ENCODE measurements around the gene LDLRAP1.
"Not testable (repeated sequence)": the region's sequence is repeated elsewhere in the genome, so short reads cannot be mapped to it uniquely, and the experiment has no call there.

LDLRAP1 gene

DNA sequence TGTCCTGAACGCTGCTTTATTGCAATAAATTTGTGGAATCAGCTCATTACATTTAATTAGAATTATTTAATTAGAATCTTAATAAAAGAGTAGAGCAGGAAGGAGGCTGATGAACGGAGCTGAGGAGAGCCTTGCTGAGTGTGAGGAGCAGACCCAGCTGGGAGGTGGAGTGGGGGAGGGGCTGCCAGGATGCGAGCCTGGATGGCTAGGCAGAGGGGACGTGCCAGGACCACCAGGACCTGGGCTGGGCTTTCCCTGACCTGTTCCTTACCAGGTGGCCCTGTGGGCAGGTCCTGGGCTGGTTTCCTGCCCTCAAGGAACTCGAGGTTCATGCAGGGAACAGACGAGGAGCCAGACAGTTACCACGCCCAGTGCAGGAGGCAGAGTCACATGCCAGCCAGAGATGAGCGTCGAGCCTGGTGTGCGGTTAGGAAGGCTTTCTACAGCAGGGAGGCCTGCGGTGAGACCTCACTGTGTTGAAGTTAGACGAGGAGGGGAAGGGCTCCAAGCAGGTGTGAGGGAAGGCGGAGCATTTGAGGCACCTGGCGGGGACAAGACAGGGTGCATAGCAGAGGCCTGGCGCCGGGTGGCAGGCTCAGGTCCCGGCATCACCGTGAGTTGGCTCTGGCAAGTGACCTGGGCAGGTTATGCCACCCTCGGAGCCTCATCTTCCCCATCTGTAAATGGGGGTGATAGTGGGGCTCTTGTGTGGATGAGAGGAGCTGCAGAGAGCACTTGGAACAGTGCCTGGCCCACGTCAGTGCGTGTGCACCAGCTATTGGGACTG is 33.9 kb downstream of the LDLRAP1 start:
- DNase-seq (ENCODE audit: low spot score), result no peak

DNA sequence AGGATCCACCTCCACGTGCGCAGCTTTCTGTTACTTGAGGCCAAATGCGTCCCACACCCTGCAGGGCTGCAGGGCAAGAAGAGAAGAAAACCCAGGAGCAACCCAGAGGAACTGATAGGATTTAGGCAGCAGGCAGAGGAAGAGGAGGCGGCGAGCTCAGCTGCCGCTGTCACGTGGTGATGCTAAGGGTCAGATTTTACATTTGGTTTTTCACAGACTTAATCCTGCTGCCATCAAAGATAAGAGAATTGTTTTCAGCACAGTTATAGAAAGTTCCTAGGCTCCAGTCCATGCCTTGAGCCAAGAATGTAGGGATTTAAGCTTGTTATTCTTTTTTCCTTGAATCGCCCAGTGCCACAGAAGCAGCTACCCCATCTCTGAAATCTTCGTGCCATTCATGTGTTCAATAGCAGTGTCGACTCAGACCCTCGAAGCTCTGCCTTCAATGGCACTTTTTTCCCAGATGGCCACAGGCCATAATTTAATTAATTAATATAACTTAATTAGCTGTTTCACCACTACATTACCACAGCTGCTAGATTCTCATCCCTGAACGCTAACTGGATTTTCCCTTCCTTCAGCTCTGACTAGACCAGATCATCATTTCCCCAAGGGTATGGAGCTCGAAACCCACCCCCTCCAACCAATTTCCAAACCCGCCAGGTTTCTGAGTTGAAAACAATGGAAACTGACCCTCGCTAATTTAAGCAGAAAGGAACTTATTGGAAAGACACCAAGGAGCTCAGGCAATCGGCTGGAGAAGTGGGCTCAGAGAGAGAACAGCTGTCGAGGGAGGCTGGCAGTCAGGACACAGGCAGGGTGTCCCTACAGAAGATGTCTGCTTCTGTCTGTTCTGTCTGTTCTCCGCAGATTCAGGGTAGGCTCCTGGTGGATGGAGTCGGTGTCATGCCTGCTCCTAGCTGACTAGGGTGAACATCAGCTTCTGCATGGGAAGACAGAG is 36.2 kb downstream of the LDLRAP1 start:
- no peak for DNase-seq (ENCODE audit: low spot score)

DNA sequence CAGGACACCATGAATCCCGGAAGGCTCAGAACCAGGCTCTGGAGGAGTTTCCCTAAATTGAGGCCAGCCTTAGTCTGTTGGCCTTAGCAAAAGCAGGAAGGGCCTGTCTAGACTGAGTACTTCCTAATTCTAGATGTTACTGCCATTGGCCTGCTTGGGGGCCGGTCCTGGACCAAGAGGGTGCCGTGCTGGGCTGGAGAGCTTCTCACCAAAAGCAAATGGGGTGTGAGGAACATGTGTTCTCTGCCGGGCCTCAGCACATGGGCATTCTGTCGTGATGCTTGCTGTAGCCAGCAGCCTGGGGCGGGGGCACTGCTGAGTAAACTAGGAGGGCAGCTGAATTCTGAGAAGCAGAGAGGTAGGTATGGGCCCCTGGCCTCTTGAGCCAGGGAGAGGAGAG is 37.5 kb downstream of the LDLRAP1 start:
- peak; percentile 58 for DNase-seq (ENCODE audit: low spot score)

GRCh38 chr1:25581764-25582163 is 38.4 kb downstream of the LDLRAP1 start:
- no peak for DNase-seq (ENCODE audit: low spot score)

- no peak for DNase-seq (ENCODE audit: low spot score)
Measured at GRCh38 chr1:25583519-25584370, 40.3 kb downstream of the LDLRAP1 start.

- peak; percentile 85 for DNase-seq (ENCODE audit: low spot score)
Measured at GRCh38 chr1:25586181-25586588, 42.8 kb downstream of the LDLRAP1 start.

- DNase-seq (ENCODE audit: low spot score), result no peak
Measured at GRCh38 chr1:25587290-25587689, 43.9 kb downstream of the LDLRAP1 start.

DNA sequence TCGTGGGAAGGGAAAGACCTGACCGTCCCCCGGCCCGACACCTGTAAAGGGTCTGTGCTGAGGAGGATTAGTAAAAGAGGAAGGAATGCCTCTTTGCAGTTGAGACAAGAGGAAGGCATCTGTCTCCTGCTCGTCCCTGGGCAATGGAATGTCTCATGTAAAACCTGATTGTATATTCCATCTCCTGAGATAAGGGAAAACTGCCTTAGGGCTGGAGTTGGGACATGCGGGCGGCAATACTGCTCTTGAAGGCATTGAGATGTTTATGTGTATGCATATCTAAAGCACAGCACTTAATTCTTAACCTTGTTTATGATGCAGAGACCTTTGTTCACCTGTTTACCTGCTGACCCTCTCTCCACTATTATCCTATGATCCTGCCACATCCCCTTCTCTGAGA is 44.8 kb downstream of the LDLRAP1 start:
- not testable (repeated sequence) for DNase-seq (ENCODE audit: low spot score)

GRCh38 chr1:25588786-25589185 is 45.4 kb downstream of the LDLRAP1 start:
- DNase-seq (ENCODE audit: low spot score), result not testable (repeated sequence)

DNA sequence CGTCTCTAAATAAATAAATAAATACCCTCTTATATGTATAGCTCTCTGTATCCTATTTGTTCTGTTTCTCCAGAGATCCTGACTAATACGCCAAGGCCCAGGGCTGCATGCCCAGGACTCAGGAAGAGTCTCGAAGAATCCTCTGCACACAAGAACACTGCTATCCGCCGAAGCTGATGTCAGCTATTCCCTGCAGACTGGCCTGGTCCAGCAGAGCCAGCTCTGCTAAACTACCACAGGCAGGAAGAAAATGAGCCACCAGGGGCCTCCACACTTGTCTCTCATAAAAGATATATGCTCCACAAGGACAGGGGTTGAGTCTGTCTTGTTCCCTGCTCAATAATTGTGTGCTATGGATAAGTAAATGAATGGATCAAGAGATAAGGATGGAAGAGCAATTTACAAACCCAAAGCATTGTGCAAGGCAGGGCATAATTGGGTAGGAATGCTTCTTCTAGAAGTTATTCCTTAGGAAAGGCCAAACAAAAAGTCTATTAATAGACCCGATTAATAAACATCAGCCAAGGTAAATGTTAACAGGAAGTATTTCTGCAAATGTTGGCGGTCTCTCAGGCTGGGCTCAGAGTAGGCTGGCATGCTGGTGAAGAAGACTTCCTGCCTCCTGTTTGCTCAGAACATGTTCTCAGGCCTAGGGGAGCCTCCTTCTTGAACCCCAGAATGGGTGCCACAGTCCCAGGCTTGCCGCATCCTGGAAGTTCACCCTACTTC is 46.9 kb downstream of the LDLRAP1 start:
- no peak for DNase-seq (ENCODE audit: low spot score)

GRCh38 chr1:25593861-25594260 is 50.5 kb downstream of the LDLRAP1 start:
- DNase-seq (ENCODE audit: low spot score), result no peak

DNA sequence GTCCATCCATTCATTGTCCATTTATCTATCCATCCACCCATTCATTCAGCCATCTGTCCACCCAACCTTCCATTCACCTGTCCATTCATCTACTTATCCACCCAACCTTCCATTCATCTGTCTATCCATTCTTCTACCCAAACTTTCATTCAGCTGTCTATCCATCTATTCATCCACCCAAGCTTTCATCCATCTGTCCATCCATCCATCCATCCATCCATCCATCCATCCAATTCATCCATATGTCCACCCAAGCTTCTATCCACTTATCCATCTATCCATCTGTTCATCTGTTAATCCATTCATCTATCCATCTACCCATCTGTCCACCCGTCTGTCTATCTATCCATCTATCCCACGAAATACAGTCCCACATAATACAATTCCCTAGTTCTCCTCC is 51.6 kb downstream of the LDLRAP1 start:
- DNase-seq (ENCODE audit: low spot score), result no peak

GRCh38 chr1:25596641-25597040 is 53.2 kb downstream of the LDLRAP1 start:
- DNase-seq (ENCODE audit: low spot score), result not testable (repeated sequence)

DNA sequence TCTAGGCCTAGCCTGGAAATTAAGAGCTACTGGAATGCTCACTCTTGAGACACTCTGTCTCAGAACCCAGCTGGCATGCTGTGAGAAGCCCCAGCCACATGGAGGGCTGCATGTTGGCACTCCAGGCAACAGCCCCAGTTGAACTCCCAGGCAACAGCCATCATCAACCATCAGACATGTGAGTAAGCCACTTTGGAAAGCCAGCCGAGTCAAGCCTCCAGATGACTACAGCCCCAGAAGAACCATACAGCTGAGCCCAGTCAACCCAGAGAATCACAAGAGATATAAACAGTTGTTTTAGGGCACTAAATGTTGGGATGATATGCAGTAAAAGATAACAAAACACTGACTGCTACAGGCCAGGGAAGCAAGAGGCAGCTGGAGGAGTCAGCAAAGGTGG is 55.5 kb downstream of the LDLRAP1 start:
- DNase-seq (ENCODE audit: low spot score), result no peak

GRCh38 chr1:25599969-25600610 is 56.7 kb downstream of the LDLRAP1 start:
- DNase-seq (ENCODE audit: low spot score), result no peak

- not testable (repeated sequence) for DNase-seq (ENCODE audit: low spot score)
Measured at GRCh38 chr1:25600971-25601699, 57.7 kb downstream of the LDLRAP1 start.

GRCh38 chr1:25603779-25604538 is 60.6 kb downstream of the LDLRAP1 start:
- DNase-seq (ENCODE audit: low spot score), result not testable (repeated sequence)

- DNase-seq (ENCODE audit: low spot score), result no peak
Measured at GRCh38 chr1:25607123-25607522, 63.7 kb downstream of the LDLRAP1 start.

DNA sequence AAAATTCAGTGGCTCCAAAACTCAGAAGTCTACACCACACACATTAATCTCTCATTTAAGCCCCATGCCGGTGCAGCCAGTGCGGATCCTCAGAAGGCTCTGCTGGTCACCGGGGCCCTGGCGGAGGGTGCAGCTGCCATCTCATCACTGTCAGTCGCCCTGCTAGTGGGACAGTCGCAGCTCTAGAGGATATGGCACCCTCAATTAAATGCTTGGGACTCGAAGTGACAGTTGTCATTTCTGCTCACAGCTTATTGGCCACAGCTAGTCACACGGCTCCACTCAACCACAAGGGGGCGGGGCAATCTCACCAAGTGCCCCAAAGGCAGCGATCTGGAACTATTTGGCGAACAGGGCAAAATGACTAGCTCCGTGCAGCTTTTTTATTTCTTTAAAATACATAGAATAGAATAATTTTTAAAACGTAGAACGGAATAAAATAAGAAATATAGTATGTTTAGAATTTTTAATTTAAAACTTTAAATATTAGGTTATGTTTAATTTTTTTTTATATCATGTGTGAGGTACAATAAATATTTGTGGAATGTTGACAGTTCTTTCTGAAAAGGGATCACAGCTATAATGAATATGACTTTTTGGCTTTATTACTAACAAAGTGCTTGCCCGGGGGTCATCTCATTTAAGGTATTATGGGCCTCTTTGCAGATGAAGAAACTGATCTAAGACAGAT is 65.2 kb downstream of the LDLRAP1 start:
- peak; percentile 80 for DNase-seq (ENCODE audit: low spot score)
